Stimulated activated CD8-positive, alpha-beta memory T cell treated with anti-CD3 and anti-CD28 coated beads, Interleukin-15, amount 100 ng/mL, for 4 hours (primary cell): ENCODE measurements around the gene JADE3.
A peak's percentile ranks its signal among the peaks of the same experiment; 100 is the strongest.

Source experiments
- DNase-seq, 2 donors: peaks; one replicate each; pipeline ENCODE4 v3.0.0-alpha.2; 2020; ENCODE audit warnings: low read depth in 2 of 2

The JADE3 gene

GRCh38 chrX:46912098-46912602, at the start of gene JADE3:
Gene JADE3 (plus strand): TSS chrX:46912421. CDS start chrX:46984895, 72,474 bp downstream.
- no peak for DNase-seq

DNA sequence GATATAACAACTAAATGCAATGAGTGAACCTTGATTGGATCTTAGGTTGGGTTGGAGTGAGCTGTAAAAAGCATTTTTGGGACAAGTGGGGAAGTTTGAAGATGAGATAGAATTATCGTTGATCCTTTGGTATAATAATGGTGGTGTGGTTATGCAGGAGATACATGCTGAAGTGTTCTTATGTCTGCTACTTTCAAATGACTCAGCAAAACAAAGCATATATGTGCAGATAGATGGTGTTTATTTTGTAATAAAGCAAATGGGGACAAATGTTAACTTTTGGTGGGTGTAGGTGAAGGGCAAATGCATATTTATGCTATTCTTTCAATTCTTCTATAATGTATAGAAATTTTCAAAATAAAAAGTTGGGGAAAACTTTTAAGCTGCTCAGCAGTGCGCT, 49.1 kb upstream of the JADE3 start:
- no peak for DNase-seq

- DNase-seq = no peak
Observed at GRCh38 chrX:46864606-46865005, 47.6 kb upstream of the JADE3 start.

DNA sequence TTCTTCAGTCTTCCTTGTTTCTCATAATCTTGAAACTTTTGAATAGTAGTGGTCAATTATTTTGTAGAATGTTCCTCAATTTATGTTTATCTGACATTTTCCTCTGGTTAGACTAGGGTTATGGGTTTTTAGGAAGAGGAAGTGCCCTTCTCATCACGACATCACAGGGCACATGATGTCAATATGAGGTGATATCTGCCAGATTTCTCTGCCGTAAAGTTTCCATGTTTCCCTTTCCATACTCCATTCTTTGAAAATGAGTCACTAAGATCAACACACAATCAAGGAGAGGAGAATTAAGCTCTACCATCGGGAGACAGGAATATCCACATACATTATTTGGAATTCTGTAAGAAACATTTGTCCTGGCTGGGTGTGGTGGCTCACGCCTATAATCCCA, 46.9 kb upstream of the JADE3 start:
- DNase-seq = no peak

DNA sequence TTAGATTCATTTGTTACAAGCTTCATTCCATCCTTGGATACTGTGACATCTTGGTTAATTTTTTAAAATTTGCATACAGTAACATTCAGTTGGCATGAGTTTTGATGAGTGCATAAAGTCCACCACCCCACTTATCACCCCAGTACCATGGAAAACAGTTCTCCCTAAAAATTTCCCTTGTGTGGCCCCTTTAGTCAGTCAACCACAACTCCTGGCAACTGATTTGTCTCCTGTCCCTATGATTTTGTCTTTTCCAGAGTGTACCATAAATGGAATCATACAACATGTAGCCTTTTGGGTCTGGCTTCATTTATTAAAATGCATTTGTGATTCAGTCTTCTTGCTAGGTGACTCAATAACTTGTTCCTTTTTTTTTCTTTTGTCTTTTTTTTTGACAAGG, 45.5 kb upstream of the JADE3 start:
- DNase-seq = no peak

- no peak for DNase-seq
Observed at GRCh38 chrX:46873746-46874145, 38.5 kb upstream of the JADE3 start.

- no peak for DNase-seq
Observed at GRCh38 chrX:46876901-46877300, 35.3 kb upstream of the JADE3 start.

- no peak for DNase-seq
Observed at GRCh38 chrX:46882266-46882665, 30.0 kb upstream of the JADE3 start.

GRCh38 chrX:46884799-46885198, 27.4 kb upstream of the JADE3 start:
- no peak for DNase-seq

GRCh38 chrX:46898207-46898606, 14.0 kb upstream of the JADE3 start:
- DNase-seq = no peak

DNA sequence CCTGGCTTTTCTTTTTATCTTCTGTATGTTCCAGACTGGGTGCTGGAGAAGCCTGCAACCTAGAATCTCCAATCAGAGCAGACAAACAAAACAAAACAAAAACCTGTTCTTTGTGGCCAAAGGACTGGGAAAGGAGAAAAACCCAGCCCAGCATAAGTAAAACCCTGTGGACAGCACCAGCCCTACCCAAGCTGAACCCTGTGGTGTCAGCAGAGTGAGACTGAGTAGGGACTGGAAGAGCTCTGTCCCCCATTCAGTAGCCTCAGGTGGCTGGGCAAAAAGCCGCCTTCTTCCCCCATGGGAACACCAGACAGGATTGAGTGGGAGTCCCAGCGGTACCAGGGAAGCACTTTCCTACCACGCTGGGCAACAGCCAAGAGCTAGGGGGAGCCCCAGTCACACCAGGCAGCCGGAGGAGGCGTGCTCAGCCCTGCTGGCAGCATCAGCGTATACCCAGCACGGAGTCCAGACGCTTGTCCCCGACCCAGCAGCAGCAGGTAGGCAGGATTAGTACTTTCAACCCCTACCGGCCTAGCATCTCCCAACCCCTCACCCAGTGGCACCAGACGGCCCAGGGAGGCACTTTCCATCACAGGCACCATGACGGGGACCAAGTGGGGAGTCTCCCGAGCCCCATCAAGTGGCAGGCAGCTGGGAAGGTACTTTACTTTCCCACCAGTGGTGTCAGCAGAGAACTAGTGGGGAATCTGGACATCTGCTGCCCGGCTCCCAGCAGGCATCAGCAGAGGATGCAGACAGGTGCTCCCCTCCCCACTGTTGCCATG, 8.6 kb upstream of the JADE3 start:
- peak; percentile 2 to 8 for DNase-seq

- DNase-seq = no peak
Observed at GRCh38 chrX:46904626-46905025, 7.6 kb upstream of the JADE3 start.

DNA sequence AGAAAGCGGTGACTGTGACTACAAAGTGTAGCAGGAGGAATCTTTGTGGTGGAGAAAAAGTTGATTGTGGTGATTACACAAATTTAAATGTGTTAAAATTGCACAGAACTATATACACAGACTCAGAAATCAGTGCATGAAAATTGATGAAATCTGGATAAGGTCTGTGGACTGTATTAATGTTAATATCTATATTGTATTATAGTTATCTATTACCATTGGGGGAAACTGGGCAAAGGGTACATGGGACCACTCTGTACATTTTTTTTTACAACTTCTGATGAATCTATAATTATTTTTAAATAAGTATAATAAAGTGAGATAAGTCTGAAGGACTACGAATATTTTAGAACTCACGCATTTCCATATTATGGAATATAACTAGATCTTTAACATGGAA, 1.8 kb upstream of the JADE3 start:
- no peak for DNase-seq

DNA sequence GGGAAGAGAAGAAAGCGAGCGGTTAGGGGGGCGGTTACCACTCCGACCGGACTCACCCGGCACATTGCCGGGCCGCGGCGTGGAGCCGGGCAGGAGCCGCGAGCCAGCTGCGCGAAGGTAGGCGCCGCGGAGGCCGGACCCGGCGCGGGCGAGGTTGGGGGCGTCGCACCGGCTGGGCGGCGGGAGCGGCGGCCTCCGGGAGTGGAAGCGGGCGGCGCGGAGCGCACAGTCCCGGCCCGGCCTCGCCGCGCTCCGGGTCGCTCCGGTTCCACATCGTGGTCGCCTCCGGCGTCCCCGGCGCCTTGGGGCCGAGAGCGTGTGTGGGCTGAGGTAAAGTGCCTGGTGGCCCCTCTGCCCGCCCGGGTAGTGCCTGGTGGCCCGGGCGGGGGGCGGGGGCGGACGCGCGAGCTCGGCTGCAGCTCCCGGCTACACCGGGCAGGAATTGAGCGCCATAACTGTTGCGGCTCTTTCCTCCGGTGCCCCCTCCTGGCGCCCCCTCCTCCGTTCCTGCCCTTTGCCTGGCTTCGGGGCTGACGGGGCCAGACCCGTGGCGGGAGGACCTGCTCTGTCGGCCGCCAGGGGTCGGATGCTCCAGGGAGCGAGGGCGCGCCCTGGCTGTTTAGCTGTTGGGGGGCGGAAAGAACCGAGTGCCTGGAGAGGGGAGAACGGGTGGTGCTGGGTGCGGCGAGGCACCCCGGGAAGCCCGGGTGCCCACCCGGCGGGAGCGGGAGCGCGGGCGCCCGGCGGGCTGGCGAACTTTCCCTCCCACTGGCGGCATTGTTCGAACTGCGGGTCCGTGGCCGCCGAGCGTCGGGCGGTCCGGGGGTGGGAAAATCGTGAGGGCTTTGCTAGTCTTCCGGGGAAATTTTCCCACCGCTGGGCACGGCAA, 626 bp downstream of the JADE3 start:
- DNase-seq = no peak

GRCh38 chrX:46913667-46914066, 1.4 kb downstream of the JADE3 start:
- DNase-seq = no peak

DNA sequence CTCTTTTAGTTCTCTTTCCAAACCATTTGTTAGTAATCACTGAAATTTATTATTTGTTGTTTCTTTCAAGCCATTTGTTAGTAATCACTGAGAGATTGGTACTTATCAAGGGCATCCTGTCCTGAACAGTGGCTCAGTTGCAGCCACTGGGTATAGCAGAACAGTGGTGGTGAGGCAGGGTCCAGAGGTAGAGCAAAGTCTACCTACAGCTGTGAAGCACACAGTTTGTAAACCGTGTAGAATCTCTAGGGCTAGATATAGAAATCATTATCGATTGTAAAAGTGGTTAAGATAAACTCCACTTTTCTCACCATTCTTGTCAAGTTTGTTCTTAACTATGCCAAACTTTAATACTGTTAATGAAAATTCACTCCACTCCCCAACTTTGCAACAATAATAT, 4.1 kb downstream of the JADE3 start:
- no peak for DNase-seq

GRCh38 chrX:46917622-46918021, 5.4 kb downstream of the JADE3 start:
- no peak for DNase-seq

DNA sequence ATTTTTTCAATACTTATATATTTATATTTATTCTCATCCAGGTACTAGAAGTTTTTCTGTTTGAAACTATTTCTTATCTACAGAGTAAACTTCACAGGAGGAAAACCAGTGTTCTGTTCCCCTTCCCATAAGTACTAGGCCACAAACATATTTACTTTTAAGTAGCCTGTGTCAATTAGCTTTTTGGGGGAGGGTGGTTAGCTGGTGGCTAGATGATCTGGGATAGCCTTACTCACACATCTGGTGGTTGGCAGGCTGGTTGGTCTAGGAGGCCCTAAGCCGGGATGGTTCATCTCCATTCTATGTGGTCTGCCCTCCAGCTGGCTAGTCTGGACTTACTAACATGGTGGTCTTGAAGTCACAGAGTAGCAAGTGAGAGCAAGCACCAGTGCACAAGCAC, 6.2 kb downstream of the JADE3 start:
- no peak for DNase-seq

- DNase-seq = no peak
Observed at GRCh38 chrX:46920235-46920634, 8.0 kb downstream of the JADE3 start.

GRCh38 chrX:46922611-46923010, 10.4 kb downstream of the JADE3 start:
- no peak for DNase-seq

- DNase-seq = no peak
Observed at GRCh38 chrX:46927718-46928117, 15.5 kb downstream of the JADE3 start.

DNA sequence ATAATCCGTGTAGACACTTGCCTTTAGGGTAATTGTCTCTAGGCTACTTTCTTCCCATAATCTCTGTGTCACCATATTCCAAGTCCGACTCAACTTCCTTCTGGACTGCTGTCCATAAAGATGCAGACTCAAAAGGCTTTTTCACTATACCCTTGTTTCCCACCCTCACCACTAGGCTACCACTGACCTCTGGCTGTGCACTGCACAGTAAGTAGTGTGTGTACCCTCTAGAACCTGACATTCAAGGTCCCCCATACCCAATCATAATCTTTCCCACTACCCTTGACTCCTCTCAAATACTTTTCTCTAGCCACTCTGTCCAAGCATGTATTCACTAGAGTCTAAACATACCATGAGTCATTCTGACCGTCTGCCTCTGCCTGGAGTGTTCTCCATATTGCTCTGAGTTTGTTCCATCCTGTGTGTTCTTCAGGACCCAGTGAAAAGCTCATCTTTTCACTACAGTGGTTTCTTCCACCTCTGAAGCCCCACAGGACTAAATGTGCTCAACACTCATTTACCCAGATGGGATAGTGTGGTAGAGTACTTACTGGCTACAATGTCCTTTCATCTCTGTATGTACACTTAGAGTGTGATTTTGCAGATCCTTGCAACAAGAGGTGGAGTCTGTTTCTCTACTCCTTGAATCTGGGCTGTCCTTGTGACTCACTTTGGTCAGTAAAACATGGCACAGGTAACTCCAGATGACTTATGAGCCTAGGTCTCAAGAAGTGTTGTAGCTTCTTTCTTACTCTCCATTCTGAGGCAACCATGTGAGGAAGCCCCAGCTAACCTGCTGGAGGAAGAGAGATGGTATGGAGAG, 17.4 kb downstream of the JADE3 start:
- no peak for DNase-seq
